T47D (cell line): ENCODE measurements around the gene CHMP5.
"Not testable (repeated sequence)": the region's sequence is repeated elsewhere in the genome, so short reads cannot be mapped to it uniquely, and the experiment has no call there.

ENCODE experiments used
- DNase-seq, 2 experiments: peaks; one replicate each; pipeline versions ENCODE4 v3.0.0 to v3.0.0-alpha.2; 2011 to 2012; ENCODE audit warnings: low read depth in 1 of 2, low spot score in 1 of 2
- JUND ChIP-seq: IDR thresholded peaks from 2 replicates; pipeline ENCODE4 v1.6.1; 2012; ENCODE audit warnings: low read depth
- in situ Hi-C: cut with HindIII; loops from 2 replicates; pipeline ENCODE4 v1.10.0; 2016; ENCODE audit warnings: low sequenced_read_pairs, low pct_unique_long_range_greater_than_20kb

Gene CHMP5

DNA sequence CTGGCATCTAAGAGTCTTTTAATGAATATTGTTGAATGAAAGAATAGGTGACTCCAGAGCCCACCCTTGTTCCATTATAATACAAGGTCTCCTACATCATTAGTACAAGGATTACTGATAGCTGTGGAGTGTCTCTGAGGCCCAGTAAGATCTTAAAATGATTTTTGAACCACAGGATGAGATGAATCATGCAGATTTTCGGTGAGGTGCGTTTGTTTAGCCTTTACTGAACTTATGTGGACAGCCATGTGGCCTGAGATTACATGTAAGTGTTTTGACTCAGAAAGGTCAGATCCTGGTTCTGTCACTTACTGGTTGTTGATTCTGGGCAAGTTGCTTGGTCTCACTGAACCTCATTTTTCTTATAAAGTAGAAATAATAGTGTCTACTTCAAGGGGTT, 47.1 kb downstream of the CHMP5 start:
- no peak for DNase-seq
- TF ChIP-seq JUND: no peak
- in situ Hi-C loops: no loop called here

DNA sequence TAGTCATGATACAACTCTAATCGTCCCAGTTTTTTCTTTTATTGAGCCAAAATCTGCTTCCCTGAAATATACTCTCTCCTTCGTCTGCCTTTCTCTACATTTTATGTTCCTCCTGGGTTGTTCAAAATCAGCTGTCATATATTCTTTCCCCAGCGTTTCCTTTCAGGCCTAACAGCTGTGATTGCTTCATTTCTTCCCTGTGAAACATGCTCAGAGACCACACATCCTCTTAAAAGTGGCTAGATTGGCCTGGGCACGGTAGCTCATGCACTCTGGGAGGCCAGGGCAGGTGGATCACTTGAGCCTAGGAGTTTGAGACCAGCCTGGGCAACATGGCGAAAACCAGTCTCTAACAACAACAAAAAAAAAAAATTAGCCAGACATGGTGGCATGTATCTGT, 50.5 kb downstream of the CHMP5 start:
- in situ Hi-C loops: no loop called here
- no peak for DNase-seq
- TF ChIP-seq JUND: no peak

DNA sequence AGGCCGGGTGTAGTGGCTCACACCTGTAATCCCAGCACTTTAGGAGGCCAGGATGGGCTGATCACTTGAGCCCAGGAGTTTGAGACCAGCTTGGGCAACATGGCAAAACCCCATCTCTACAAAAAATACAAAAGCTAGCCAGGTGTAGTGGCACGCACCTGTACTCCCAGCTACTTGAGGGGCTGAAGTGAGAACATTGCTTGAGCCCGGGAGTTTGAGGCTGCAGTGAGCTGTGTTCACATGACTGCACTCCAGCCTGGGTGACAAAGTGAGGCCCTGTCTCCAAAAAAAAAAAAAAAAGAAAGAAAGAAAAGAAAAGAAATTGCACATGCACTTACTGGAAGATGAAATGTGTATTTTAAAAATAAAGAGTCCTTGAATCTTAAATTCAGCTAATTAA, 52.3 kb downstream of the CHMP5 start:
- in situ Hi-C loops, DNase-seq: not testable (repeated sequence)

DNA sequence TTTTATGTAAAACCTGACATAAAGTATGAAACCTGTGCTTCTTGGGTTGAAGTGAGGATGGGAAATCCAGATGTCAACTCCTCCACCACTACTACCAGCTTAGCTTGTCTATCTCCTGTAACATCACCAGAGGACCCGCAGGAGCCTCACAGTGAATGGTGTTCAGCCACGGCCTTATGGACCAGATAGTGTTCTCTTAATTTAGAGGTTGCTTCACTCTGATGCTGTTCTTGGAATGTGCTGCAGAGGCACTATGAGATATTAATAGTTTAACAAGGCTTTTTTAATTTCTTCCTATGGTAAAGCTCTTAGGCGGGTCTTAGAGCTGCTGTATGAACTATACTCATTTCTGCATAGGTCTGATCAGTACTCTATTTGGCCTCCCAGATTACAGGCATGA, 53.4 kb downstream of the CHMP5 start:
- in situ Hi-C loops: no loop called here
- no peak for TF ChIP-seq JUND
- no peak for DNase-seq

DNA sequence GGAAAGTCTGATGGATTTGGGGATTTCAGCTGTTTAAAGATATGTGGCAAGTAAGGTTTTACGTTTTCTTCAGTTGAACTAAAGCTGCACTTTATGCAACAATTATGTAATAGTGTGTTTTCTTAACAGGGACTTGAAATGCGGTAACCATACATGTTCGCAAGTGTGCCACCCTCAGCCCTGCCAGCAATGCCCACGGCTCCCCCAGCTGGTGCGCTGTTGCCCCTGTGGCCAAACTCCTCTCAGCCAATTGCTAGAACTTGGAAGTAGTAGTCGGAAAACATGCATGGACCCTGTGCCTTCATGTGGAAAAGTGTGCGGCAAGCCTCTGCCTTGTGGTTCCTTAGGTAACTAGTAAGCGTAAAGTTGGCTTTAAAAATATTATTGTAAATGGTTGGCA, 53.9 kb downstream of the CHMP5 start:
- in situ Hi-C loops: no loop called here
- no peak for TF ChIP-seq JUND
- no peak for DNase-seq

DNA sequence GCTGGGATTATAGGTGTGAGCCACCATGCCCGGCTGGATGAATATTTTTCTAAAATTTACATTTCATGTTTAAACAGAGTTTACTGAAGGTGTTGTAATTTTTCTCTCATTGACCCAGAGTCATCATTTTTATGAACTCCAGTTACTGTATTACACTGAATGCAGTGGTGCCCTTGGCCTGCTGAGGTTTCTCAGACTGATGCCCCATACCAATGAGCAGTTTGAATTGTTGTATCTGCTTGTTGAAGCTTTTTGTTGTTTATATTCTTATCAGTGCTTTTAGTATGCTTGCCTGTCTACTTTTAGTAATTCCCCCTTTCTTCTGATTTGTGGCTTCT, 55.4 kb downstream of the CHMP5 start:
- in situ Hi-C loops: no loop called here
- no peak for DNase-seq
- no peak for TF ChIP-seq JUND

DNA sequence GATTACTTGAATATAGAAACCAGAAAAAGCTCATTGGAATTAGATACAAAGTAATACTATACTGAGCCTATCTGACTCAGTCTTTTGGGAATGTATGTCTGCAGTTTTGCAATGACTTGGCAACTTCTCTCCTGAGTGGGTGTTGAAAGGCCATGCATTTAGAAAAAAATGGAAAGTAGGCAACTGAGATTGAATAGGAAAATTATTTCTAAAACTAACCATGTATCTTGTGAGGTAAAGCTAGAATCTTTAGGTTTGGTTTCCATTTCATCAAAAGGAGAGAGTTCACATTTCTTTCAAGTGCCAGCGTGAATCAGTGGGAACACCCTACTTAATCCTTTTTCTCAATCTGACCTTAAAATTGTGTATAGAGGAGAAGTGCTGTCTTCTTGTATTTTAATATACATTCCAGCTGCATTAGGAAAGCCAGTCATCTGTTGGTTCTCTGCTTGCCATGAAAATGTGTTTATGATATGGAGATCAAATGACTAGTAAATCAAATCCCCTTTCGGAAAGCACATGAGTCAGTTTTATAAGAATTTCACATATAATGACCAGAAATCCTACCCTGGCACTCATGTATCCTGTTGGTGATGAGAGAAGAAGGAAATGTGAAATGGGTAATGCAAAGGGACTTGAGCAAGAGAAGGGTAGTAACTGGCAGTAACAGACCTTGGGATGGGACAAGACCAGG, 55.9 kb downstream of the CHMP5 start:
- in situ Hi-C loops: no loop called here
- no peak for DNase-seq

DNA sequence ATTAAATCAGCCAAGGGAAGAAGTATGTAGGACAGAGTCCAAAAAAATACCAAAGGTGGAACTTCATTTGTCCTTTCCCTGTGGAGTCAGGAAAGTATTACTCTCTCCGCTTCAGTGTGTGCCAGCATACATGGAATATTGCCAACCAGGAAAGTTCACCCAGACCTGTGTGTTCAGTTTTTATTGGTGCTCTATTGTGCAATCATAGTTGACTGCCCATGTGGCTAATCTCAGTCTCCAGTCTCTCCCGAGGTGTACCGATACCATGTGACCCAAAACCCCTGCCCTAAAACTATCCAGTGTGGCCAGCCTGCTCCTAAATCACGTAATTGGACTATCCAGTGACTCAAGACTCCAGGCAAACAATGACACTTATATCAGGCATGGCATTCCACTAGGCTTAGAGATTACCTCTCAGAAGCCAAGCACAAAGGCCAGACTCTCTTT, 64.3 kb downstream of the CHMP5 start:
- DNase-seq: peak; percentile 20 to 99
- in situ Hi-C loops: no loop called here
- peak; percentile 83 for TF ChIP-seq JUND

More for the DNA sequence above, 55.9 kb downstream of the CHMP5 start:
- no peak for TF ChIP-seq JUND

DNA sequence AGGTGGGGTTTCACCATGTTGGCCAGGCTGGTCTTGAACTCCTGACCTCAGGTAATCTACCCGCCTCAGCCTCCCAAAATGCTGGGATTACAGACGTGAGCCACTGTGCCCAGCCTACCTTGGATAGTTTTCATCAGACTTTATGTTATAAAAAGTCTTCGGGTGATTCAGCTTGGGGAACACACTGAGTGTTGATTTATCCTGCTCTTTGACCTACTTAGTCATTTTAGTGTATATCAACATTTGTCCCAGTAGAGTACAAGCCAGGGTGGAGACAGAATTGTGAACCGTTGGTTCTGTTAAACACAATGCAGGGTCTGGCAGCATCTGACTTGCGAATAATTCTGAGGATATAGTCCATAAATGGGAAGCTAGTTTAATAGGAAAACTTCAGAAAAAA, 65.1 kb downstream of the CHMP5 start:
- no peak for DNase-seq
- TF ChIP-seq JUND: no peak
- in situ Hi-C loops: no loop called here

DNA sequence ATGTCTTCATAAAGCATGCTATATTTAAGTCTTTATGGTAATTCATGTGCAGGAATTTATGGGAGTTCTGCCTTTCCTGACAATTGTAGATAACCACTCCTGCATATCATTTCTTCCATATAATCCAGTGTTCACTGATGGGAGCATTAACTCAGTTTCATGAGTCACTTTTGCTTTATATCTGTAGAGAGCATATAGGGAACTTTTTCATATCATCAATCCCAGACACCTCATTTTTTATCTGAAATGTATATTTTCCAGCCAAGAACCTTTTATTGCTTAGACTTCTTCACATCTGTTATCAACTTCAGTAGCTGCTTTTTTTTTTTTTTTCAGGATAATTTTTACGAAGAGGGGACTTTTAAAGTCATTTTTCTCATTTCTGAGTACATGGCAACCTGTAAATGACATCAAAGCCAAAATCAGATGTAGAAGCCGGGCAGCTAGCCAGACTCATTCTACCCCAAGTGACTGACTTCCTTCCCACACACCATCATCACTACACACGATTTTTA, 66.6 kb downstream of the CHMP5 start:
- no peak for TF ChIP-seq JUND
- in situ Hi-C loops: no loop called here
- DNase-seq: no peak
